Muscle of leg (tissue), 11 donors: ENCODE data around the gene PRR14. TPM values are rescaled to one million over a fixed set of nuclear protein-coding genes. Genes with fewer than 3 reads are reported as not detected.
"Not testable (repeated sequence)": the region's sequence is repeated elsewhere in the genome, so short reads cannot be mapped to it uniquely, and the experiment has no call there.

Experiments used
- DNase-seq: peaks from one replicate; pipeline ENCODE4 v3.0.0; 2013
- H3K27ac ChIP-seq: one replicate; pipeline ENCODE4 v1.5.1; 2013; ENCODE audit warnings: mild to moderate bottlenecking, low read length, control low read depth
- H3K27me3 ChIP-seq: one replicate; pipeline ENCODE4 v1.6.1; 2013; ENCODE audit warnings: low read length; ENCODE audit not compliant: control insufficient read depth, insufficient read depth
- H3K36me3 ChIP-seq: one replicate; pipeline ENCODE4 v1.6.1; 2013; ENCODE audit warnings: low read length; ENCODE audit not compliant: control insufficient read depth, insufficient read depth
- H3K4me1 ChIP-seq: one replicate; pipeline ENCODE4 v1.6.1; 2013; ENCODE audit warnings: low read length; ENCODE audit not compliant: control insufficient read depth, insufficient read depth
- H3K4me3 ChIP-seq: one replicate; pipeline ENCODE4 v1.5.1; 2013; ENCODE audit warnings: low read length, control low read depth
- H3K9me3 ChIP-seq: replicated peaks from 2 replicates; pipeline ENCODE4 v1.6.1; 2013; ENCODE audit warnings: low read depth, low read length; ENCODE audit not compliant: control insufficient read depth
- WGBS: methylation state at CpG from one replicate; pipeline ENCODE4 v1.1.5; 2013; ENCODE audit warnings: missing lambda C conversion rate; ENCODE audit not compliant: insufficient coverage; 5-methylcytosine and 5-hydroxymethylcytosine counted together
- polyA plus RNA-seq, 8 donors: library from polyadenylated mRNA; unstranded; fragments of 120-200 nt; gene quantifications; one replicate each; pipeline versions ENCODE4 v1.2.1 to v1.2.3, GENCODE V29; 2013; ENCODE audit warnings: inconsistent platforms in 1 of 8, low replicate concordance in 1 of 8; ENCODE audit not compliant: insufficient read length in 8 of 8, insufficient read depth in 1 of 8
- total RNA-seq: library from RNA; stranded (reverse); fragments of 120-200 nt; gene quantifications from one replicate; pipeline ENCODE4 v1.2.4, GENCODE V29; 2013

The PRR14 gene
- total and polyA plus RNA-seq, 9 donors: 9.3 to 24.9 (median 21.7) TPM

GRCh38 chr16:30700491-30700890, 49.7 kb downstream of the PRR14 start:
- no peak overlapping the region for H3K27ac ChIP-seq
- 53% methylated on average over 8 of the region's 9 CpGs for whole genome bisulfite sequencing
- H3K4me1 ChIP-seq: peaks cover 14% of the 10 kb centered on the region
- DNase-seq: no peak
- H3K36me3 ChIP-seq: peaks cover 50% of the 10 kb centered on the region
- H3K27me3 ChIP-seq: no peaks in the 10 kb centered on the region
- H3K4me3 ChIP-seq: no peak overlapping the region
- H3K9me3 ChIP-seq: no peaks in the 10 kb centered on the region

- no peak for DNase-seq
- H3K9me3 ChIP-seq: no peaks in the 10 kb centered on the region
- peaks cover 14% of the 10 kb centered on the region for H3K4me1 ChIP-seq
- no peak overlapping the region for H3K4me3 ChIP-seq
- peaks cover 55% of the 10 kb centered on the region for H3K36me3 ChIP-seq
- no peaks in the 10 kb centered on the region for H3K27me3 ChIP-seq
- WGBS: no CpG with 5 or more reads among the region's 5 CpGs
- H3K27ac ChIP-seq: no peak overlapping the region
Observed at GRCh38 chr16:30700971-30701370, 50.2 kb downstream of the PRR14 start.

- H3K36me3 ChIP-seq: peaks cover 71% of the 10 kb centered on the region
- 97% methylated on average over 8 of the region's 12 CpGs for WGBS
Observed at GRCh38 chr16:30703071-30703470, 52.3 kb downstream of the PRR14 start.

GRCh38 chr16:30703971-30704370, 53.2 kb downstream of the PRR14 start:
- DNase-seq: no peak
- H3K27me3 ChIP-seq: no peaks in the 10 kb centered on the region
- H3K9me3 ChIP-seq: no peaks in the 10 kb centered on the region
- 87% methylated on average over 7 of the region's 10 CpGs for WGBS
- no peak overlapping the region for H3K4me3 ChIP-seq
- H3K27ac ChIP-seq: no peak overlapping the region
- H3K36me3 ChIP-seq: peaks cover 79% of the 10 kb centered on the region
- H3K4me1 ChIP-seq: peaks cover 9% of the 10 kb centered on the region

More at GRCh38 chr16:30703071-30703470, 52.3 kb downstream of the PRR14 start:
- not testable (repeated sequence) for H3K4me3 ChIP-seq, H3K9me3 ChIP-seq, DNase-seq, H3K27ac ChIP-seq, H3K27me3 ChIP-seq, H3K4me1 ChIP-seq

Other genes starting within 250 kb of the PRR14 start
- 6.9 TPM for gene ZNF771, start 243.4 kb upstream of the PRR14 start, total RNA-seq
- 1 to 10 TPM; 4.4 to 8.1 (median 7.0) TPM for gene ZNF771, start 243.4 kb upstream of the PRR14 start, polyA plus RNA-seq
- 13.0 TPM for gene DCTPP1, start 220.9 kb upstream of the PRR14 start, total RNA-seq
- gene DCTPP1, start 220.9 kb upstream of the PRR14 start, polyA plus RNA-seq: 10 to 100 TPM; 30.1 to 36.5 (median 34.0) TPM
- 3.5 TPM for gene SEPHS2, start 205.1 kb upstream of the PRR14 start, total RNA-seq
- 10 to 100 TPM; 15.3 to 19.8 (median 16.6) TPM for gene SEPHS2, start 205.1 kb upstream of the PRR14 start, polyA plus RNA-seq
- 0.89 TPM for gene ITGAL, start 178.2 kb upstream of the PRR14 start, total RNA-seq
- 1 to 10 TPM; 1.4 to 2.8 (median 2.2) TPM for gene ITGAL, start 178.2 kb upstream of the PRR14 start, polyA plus RNA-seq
- gene ZNF768, start 124.4 kb upstream of the PRR14 start, total RNA-seq: 25.9 TPM
- 10 to 100 TPM; 28.1 to 35.0 (median 31.4) TPM for gene ZNF768, start 124.4 kb upstream of the PRR14 start, polyA plus RNA-seq
- gene ZNF747, start 116.1 kb upstream of the PRR14 start, total RNA-seq: 8.2 TPM
- 1 to 10 TPM; 5.9 to 7.8 (median 7.2) TPM for gene ZNF747, start 116.1 kb upstream of the PRR14 start, polyA plus RNA-seq
- 5.2 TPM for gene ZNF764, start 92.6 kb upstream of the PRR14 start, total RNA-seq
- 1 to 10 TPM; 6.1 to 9.7 (median 7.9) TPM for gene ZNF764, start 92.6 kb upstream of the PRR14 start, polyA plus RNA-seq
- 10.6 TPM for gene ZNF688, start 79.2 kb upstream of the PRR14 start, total RNA-seq
- 10 to 100 TPM in 3 of 8 donors, 1 to 10 TPM in 5; 7.0 to 14.6 (median 9.3) TPM for gene ZNF688, start 79.2 kb upstream of the PRR14 start, polyA plus RNA-seq
- 9.7 TPM for gene ZNF785, start 65.3 kb upstream of the PRR14 start, total RNA-seq
- gene ZNF785, start 65.3 kb upstream of the PRR14 start, polyA plus RNA-seq: 10 to 100 TPM; 10.1 to 16.6 (median 12.3) TPM
- gene ZNF689, start 40.6 kb upstream of the PRR14 start, total RNA-seq: 5.8 TPM
- 1 to 10 TPM; 7.0 to 8.7 (median 7.6) TPM for gene ZNF689, start 40.6 kb upstream of the PRR14 start, polyA plus RNA-seq
- gene FBRS, start 7.5 kb downstream of the PRR14 start, total RNA-seq: 12.9 TPM
- 10 to 100 TPM; 29.4 to 46.0 (median 35.7) TPM for gene FBRS, start 7.5 kb downstream of the PRR14 start, polyA plus RNA-seq
- gene SRCAP, start 48.2 kb downstream of the PRR14 start, total RNA-seq: 7.9 TPM
- gene SRCAP, start 48.2 kb downstream of the PRR14 start, polyA plus RNA-seq: 10 to 100 TPM; 16.2 to 28.3 (median 21.8) TPM
- 10.5 TPM for gene PHKG2, start 97.5 kb downstream of the PRR14 start, total RNA-seq
- 10 to 100 TPM; 10.7 to 14.5 (median 13.3) TPM for gene PHKG2, start 97.5 kb downstream of the PRR14 start, polyA plus RNA-seq
- gene CFAP119, start 111.1 kb downstream of the PRR14 start, total RNA-seq: 1.8 TPM
- gene CFAP119, start 111.1 kb downstream of the PRR14 start, polyA plus RNA-seq: 1 to 10 TPM; 1.6 to 3.5 (median 2.6) TPM
- 43.9 TPM for gene RNF40, start 111.4 kb downstream of the PRR14 start, total RNA-seq
- gene RNF40, start 111.4 kb downstream of the PRR14 start, polyA plus RNA-seq: 10 to 100 TPM; 46.3 to 72.0 (median 56.9) TPM
- gene ZNF629, start 136.2 kb downstream of the PRR14 start, total RNA-seq: 12.4 TPM
- gene ZNF629, start 136.2 kb downstream of the PRR14 start, polyA plus RNA-seq: 10 to 100 TPM; 12.7 to 18.9 (median 15.3) TPM
- 47.6 TPM for gene BCL7C, start 243.1 kb downstream of the PRR14 start, total RNA-seq
- 10 to 100 TPM; 29.2 to 41.8 (median 34.8) TPM for gene BCL7C, start 243.1 kb downstream of the PRR14 start, polyA plus RNA-seq
- gene CTF1, start 245.7 kb downstream of the PRR14 start, total RNA-seq: 1.7 TPM
- gene CTF1, start 245.7 kb downstream of the PRR14 start, polyA plus RNA-seq: 10 to 100 TPM in 3 of 8 donors, 1 to 10 TPM in 5; 8.9 to 11.9 (median 9.8) TPM